H1 (cell line): ENCODE data around the gene MIEF2. TPM values are rescaled to one million over a fixed set of nuclear protein-coding genes. Genes with fewer than 3 reads are reported as not detected.

Experiments
- CTCF ChIA-PET: fragments of 300-600 bp; sonication (Branson Sonifier 250); formaldehyde crosslinking; loops from one replicate; lab custom pipeline; 2021; ENCODE audit not compliant: partially characterized antibody; lab: Charles Lee
- POLR2A ChIA-PET: fragments of 300-600 bp; sonication (Branson Sonifier 250); formaldehyde crosslinking; loops from one replicate; lab custom pipeline; 2021; ENCODE audit warnings: inconsistent platforms; ENCODE audit not compliant: partially characterized antibody; lab: Charles Lee
- DNase-seq, 2 experiments: peaks; one replicate each; pipeline versions ENCODE4 v3.0.0 to v3.0.0-alpha.2; 2010 to 2022; ENCODE audit warnings: low spot score in 2 of 2, low read depth in 1 of 2, mixed read lengths in 1 of 2
- FAIRE-seq: peaks from 2 replicates; lab custom pipeline; 2011; peaks lifted over from hg19 to GRCh38; lab: Jason Lieb, UNC
- H2AFZ ChIP-seq: 2 replicates; pipeline ENCODE4 v1.8.1; 2012; ENCODE audit warnings: low read length, inconsistent platforms
- H2AK5ac ChIP-seq: 2 replicates; pipeline ENCODE4 v1.6.1; 2013; ENCODE audit warnings: low read depth, low read length
- H2BK120ac ChIP-seq: replicated peaks from 2 replicates; pipeline ENCODE3; 2013; ENCODE audit warnings: low read depth, low read length, inconsistent platforms
- H2BK12ac ChIP-seq: 2 replicates; pipeline ENCODE4 v1.6.1; 2013; ENCODE audit warnings: low read depth, low read length
- H2BK15ac ChIP-seq: 2 replicates; pipeline ENCODE4 v1.6.1; 2013; ENCODE audit warnings: low read length
- H2BK20ac ChIP-seq: 2 replicates; pipeline ENCODE4 v1.6.1; 2013; ENCODE audit warnings: low read length
- H2BK5ac ChIP-seq: 2 replicates; pipeline ENCODE4 v1.6.1; 2013; ENCODE audit warnings: low read depth, low read length
- H3K14ac ChIP-seq: 2 replicates; pipeline ENCODE4 v1.6.1; 2013; ENCODE audit warnings: inconsistent platforms; ENCODE audit not compliant: insufficient read length
- H3K18ac ChIP-seq: 2 replicates; pipeline ENCODE4 v1.6.1; 2013; ENCODE audit warnings: low read length; ENCODE audit errors: extremely low read depth
- H3K23ac ChIP-seq: 2 replicates; pipeline ENCODE4 v1.6.1; 2013; ENCODE audit warnings: inconsistent platforms; ENCODE audit not compliant: insufficient read length
- H3K23me2 ChIP-seq: 2 replicates; pipeline ENCODE4 v1.6.1; 2013; ENCODE audit warnings: low read depth, low read length
- H3K27ac ChIP-seq: 2 replicates; pipeline ENCODE4 v1.6.1; 2011; ENCODE audit warnings: low read depth, low read length, inconsistent platforms
- H3K27me3 ChIP-seq, 4 experiments: replicated peaks in 1 of 4; 1 replicate in 1 of 4; 2 replicates in 3 of 4; pipeline versions ENCODE4 v1.6.1 to v1.8.1; 2011 to 2013; ENCODE audit warnings: low read length in 3 of 4, mild to moderate bottlenecking in 3 of 4, inconsistent platforms in 2 of 4, mixed read lengths in 2 of 4, moderate library complexity in 1 of 4; ENCODE audit not compliant: control insufficient read depth in 3 of 4, insufficient read depth in 3 of 4; ENCODE audit errors: extremely low read depth in 1 of 4
- H3K36me3 ChIP-seq, 4 experiments: 2 replicates each; pipeline versions ENCODE4 v1.6.1 to v1.8.1; 2011 to 2013; ENCODE audit warnings: mild to moderate bottlenecking in 4 of 4, low read length in 3 of 4, moderate library complexity in 2 of 4, control low read depth in 1 of 4, inconsistent platforms in 1 of 4; ENCODE audit not compliant: insufficient read depth in 4 of 4, control insufficient read depth in 2 of 4
- H3K4ac ChIP-seq: replicated peaks from 2 replicates; pipeline ENCODE3; 2013; ENCODE audit warnings: low read length, low read depth, mixed read lengths, inconsistent platforms; ENCODE audit not compliant: insufficient read length
- H3K4me1 ChIP-seq, 4 experiments: replicated peaks in 1 of 4; 1 replicate in 1 of 4; 2 replicates in 3 of 4; pipeline versions ENCODE4 v1.6.1 to v1.8.1; 2011 to 2013; ENCODE audit warnings: low read length in 3 of 4, inconsistent platforms in 2 of 4, mixed read lengths in 1 of 4; ENCODE audit not compliant: insufficient read depth in 4 of 4, control insufficient read depth in 3 of 4
- H3K4me2 ChIP-seq, 2 experiments: 2 replicates each; pipeline versions ENCODE4 v1.6.1 to v1.8.1; 2011 to 2013; ENCODE audit warnings: low read depth in 2 of 2, low read length in 2 of 2, control low read depth in 1 of 2, inconsistent platforms in 1 of 2, mild to moderate bottlenecking in 1 of 2; ENCODE audit not compliant: insufficient read depth in 1 of 2
- H3K4me3 ChIP-seq, 4 experiments: fragments of 200-600, 300-600 bp in 1 of 4; sonication (generic), shearing (Covaris generic), sonication (Bioruptor Twin) in 1 of 4; 2 replicates each; pipeline versions ENCODE4 v1.5.1 to v1.8.1; 2011 to 2016; ENCODE audit warnings: low read length in 4 of 4, low read depth in 3 of 4, control low read depth in 2 of 4, inconsistent platforms in 2 of 4, mild to moderate bottlenecking in 2 of 4, mixed read lengths in 1 of 4, moderate library complexity in 1 of 4; ENCODE audit not compliant: insufficient read depth in 2 of 4; ENCODE audit errors: extremely low read depth in 1 of 4
- H3K56ac ChIP-seq: replicated peaks from 2 replicates; pipeline ENCODE3; 2013; ENCODE audit warnings: low read depth, mild to moderate bottlenecking, mixed read lengths, low read length, inconsistent platforms; ENCODE audit not compliant: insufficient read length
- H3K79me1 ChIP-seq: 2 replicates; pipeline ENCODE4 v1.6.1; 2013; ENCODE audit warnings: low read depth, low read length, control low read depth
- H3K79me2 ChIP-seq, 2 experiments: 2 replicates each; pipeline versions ENCODE4 v1.6.1 to v1.8.1; 2012 to 2013; ENCODE audit warnings: low read length in 2 of 2, mild to moderate bottlenecking in 2 of 2, inconsistent platforms in 1 of 2; ENCODE audit not compliant: insufficient read depth in 2 of 2, control insufficient read depth in 1 of 2
- H3K9ac ChIP-seq, 4 experiments: replicated peaks in 1 of 4; 1 replicate in 1 of 4; 2 replicates in 3 of 4; pipeline versions ENCODE4 v1.6.1 to v1.8.1; 2011 to 2013; ENCODE audit warnings: low read depth in 3 of 4, low read length in 3 of 4, control low read depth in 2 of 4, mild to moderate bottlenecking in 2 of 4, moderate library complexity in 2 of 4, inconsistent platforms in 1 of 4; ENCODE audit errors: extremely low read depth in 1 of 4
- H3K9me3 ChIP-seq, 2 experiments: 2 replicates each; pipeline versions ENCODE4 v1.6.1 to v1.8.1; 2012 to 2013; ENCODE audit warnings: mild to moderate bottlenecking in 2 of 2, moderate library complexity in 2 of 2, control low read depth in 1 of 2, inconsistent platforms in 1 of 2, low read depth in 1 of 2, low read length in 1 of 2, mixed read lengths in 1 of 2; ENCODE audit not compliant: insufficient read depth in 2 of 2
- H4K20me1 ChIP-seq, 2 experiments: replicated peaks in 1 of 2; 2 replicates each; pipeline versions ENCODE3 to v1.8.1; 2011 to 2013; ENCODE audit warnings: inconsistent platforms in 2 of 2, low read length in 2 of 2, mild to moderate bottlenecking in 1 of 2; ENCODE audit not compliant: insufficient read depth in 2 of 2, control insufficient read depth in 1 of 2
- H4K5ac ChIP-seq: 2 replicates; pipeline ENCODE4 v1.6.1; 2013; ENCODE audit warnings: low read length, low read depth, mixed read lengths, inconsistent platforms; ENCODE audit not compliant: insufficient read length
- H4K8ac ChIP-seq: 2 replicates; pipeline ENCODE4 v1.8.0; 2013; ENCODE audit warnings: mild to moderate bottlenecking, moderate library complexity, low read length, inconsistent platforms; ENCODE audit not compliant: insufficient read depth; ENCODE audit errors: extremely low read depth
- H4K91ac ChIP-seq: replicated peaks from 2 replicates; pipeline ENCODE3; 2013; ENCODE audit warnings: low read length, mixed read lengths, inconsistent platforms; ENCODE audit not compliant: insufficient read length
- ASH2L ChIP-seq: fragments of 200-600, 300-600 bp; sonication (generic); IDR thresholded peaks from one replicate; pipeline ENCODE4 v1.7.1; 2017; ENCODE audit warnings: low read length
- BRCA1 ChIP-seq: IDR thresholded peaks from 2 replicates; pipeline ENCODE4 v1.6.1; 2012; ENCODE audit warnings: low read depth, low read length, improper control_type of control experiment
- MAFK ChIP-seq: IDR thresholded peaks from 2 replicates; pipeline ENCODE4 v1.6.1; 2012; ENCODE audit warnings: low read depth, mild to moderate bottlenecking, improper control_type of control experiment, low read length
- NRF1 ChIP-seq: IDR thresholded peaks from 2 replicates; pipeline ENCODE4 v1.6.1; 2011; ENCODE audit warnings: mild to moderate bottlenecking, low read depth, low read length, improper control_type of control experiment
- RXRA ChIP-seq: IDR thresholded peaks from 2 replicates; pipeline ENCODE4 v1.6.1; 2011; ENCODE audit warnings: low read depth, mild to moderate bottlenecking, low read length, moderate library complexity; ENCODE audit not compliant: insufficient read depth
- SAP30 ChIP-seq: fragments of 300-600 bp; sonication (generic); IDR thresholded peaks from 2 replicates; pipeline ENCODE4 v1.7.1; 2012; ENCODE audit warnings: low read length, moderate library complexity, mild to moderate bottlenecking, inconsistent platforms; ENCODE audit not compliant: insufficient read depth, insufficient replicate concordance
- SUZ12 ChIP-seq: fragments of 200-600 bp; sonication (generic); IDR thresholded peaks from 2 replicates; pipeline ENCODE4 v1.6.1; 2012; ENCODE audit warnings: mild to moderate bottlenecking, inconsistent platforms, low read length, moderate library complexity, mixed read lengths
- TCF12 ChIP-seq: IDR thresholded peaks from 2 replicates; pipeline ENCODE4 v1.6.1; 2011; ENCODE audit warnings: low read depth, mild to moderate bottlenecking, low read length
- YY1 ChIP-seq: IDR thresholded peaks from 2 replicates; pipeline ENCODE4 v1.6.1; 2011; ENCODE audit warnings: low read depth, mild to moderate bottlenecking, low read length
- WGBS, 2 experiments: shearing (Covaris generic) in 1 of 2; methylation state at CpG; one replicate each; pipeline versions ENCODE4 v1.1.6 to v1.1.7; 2013 to 2015; ENCODE audit warnings: low lambda C conversion rate in 2 of 2, mixed read lengths in 2 of 2, inconsistent platforms in 1 of 2, low coverage in 1 of 2, missing lambda C conversion rate in 1 of 2; ENCODE audit not compliant: insufficient replicate concordance in 2 of 2, insufficient coverage in 1 of 2, insufficient read length in 1 of 2; ENCODE audit errors: extremely low coverage in 1 of 2, missing lambda C conversion rate in 1 of 2; 5-methylcytosine and 5-hydroxymethylcytosine counted together
- polyA plus RNA-seq, 7 experiments: library from polyadenylated mRNA; depleted of rRNA in 3 of 7; stranded (reverse) in 5 of 7; unstranded in 2 of 7; fragments of >200 nt in 5 of 7; fragments of 200-250 nt in 2 of 7; gene quantifications; 1 replicate in 5 of 7; 2 replicates in 1 of 7; 4 replicates in 1 of 7; pipeline versions ENCODE4 v1.2.1 to v1.2.3, GENCODE V29; 2011 to 2013; ENCODE audit warnings: missing spikeins in 2 of 7, mixed read lengths in 2 of 7
- total RNA-seq: library from RNA; stranded (reverse); fragmentation: NEBNext Ultra II Directional; extraction: Animal tissue kit (Norgen Biotek cat#: 25700); gene quantifications from 2 replicates; pipeline ENCODE4 v1.2.1, GENCODE V29; 2021
- TF ChIP-seq, protein P1 (sequence below): IDR thresholded peaks from 2 replicates; pipeline ENCODE4 v1.6.1; 2011; ENCODE audit warnings: low read depth, mild to moderate bottlenecking, low read length; ENCODE audit not compliant: insufficient read depth
- TF ChIP-seq, protein P2 (sequence below): IDR thresholded peaks from 2 replicates; pipeline ENCODE4 v1.6.1; 2012; ENCODE audit warnings: low read length, inconsistent platforms

Gene MIEF2
- total and polyA plus RNA-seq, 2 of the 8 experiments (the other 6 are each of a cell fraction or from before 2014, with no cell fraction given): 9.9 to 24.9 TPM

DNA sequence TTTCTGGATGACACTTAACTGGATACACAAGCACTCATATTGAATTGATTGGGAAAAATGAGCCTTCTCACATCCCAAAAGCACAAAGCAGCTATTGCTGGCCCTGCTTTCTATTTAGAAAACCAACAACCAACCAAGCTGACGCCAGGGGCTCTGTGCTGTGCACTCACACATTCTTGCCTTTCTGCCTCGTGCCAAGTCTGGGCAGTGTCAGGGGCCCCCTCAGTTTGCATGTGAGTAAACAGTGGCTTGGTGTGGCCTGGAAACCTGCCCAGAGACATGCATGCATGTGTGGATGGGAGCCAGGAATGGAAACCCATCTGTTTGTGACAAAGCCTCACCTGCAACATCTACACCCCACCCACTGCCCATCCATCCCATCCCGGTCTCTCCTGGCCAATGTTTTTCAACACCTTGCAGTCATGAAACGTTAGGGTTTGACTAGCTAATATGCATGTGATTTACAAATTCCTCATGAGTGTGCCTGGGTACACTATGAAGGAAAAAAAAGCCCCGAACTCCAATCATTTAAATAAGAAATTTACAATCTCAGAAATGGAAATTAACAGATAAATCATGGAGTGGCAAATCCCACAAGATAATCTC, 20.4 kb downstream of the MIEF2 start:
- POLR2A ChIA-PET: interaction anchor here (0.6 to 1.6 kb wide), 4 partner anchors 9 to 54 kb away, joined by 3 to 5 read pairs (median 4); no protein-coding TSS in a partner anchor
- Histone ChIP-seq H2BK15ac (no peak overlapping the region), H3K4me1 (no peaks in the 10 kb centered on the region), H3K9me3 (no peaks in the 10 kb centered on the region), H3K4me2 (no peak overlapping the region), H2BK5ac (no peak overlapping the region), H4K91ac (no peak overlapping the region), H2AK5ac (no peak overlapping the region), H3K79me2 (no peaks in the 10 kb centered on the region), H3K4ac (no peak overlapping the region), H3K23ac (no peak overlapping the region), H2AFZ (no peak overlapping the region), H4K20me1 (peaks cover 3 to 14% of the 10 kb centered on the region in 2 experiments), H3K27ac (no peak overlapping the region), H4K8ac (no peak overlapping the region), H3K4me3 (no peak overlapping the region), H3K18ac (no peak overlapping the region), H2BK12ac (no peak overlapping the region), H3K9ac (no peak overlapping the region), H2BK20ac (no peak overlapping the region), H3K14ac (no peak overlapping the region), H3K79me1 (no peaks in the 10 kb centered on the region), H3K36me3 (peaks cover 44 to 91% (median 72%) of the 10 kb centered on the region in 4 experiments), H2BK120ac (no peak overlapping the region), H4K5ac (no peak overlapping the region), H3K56ac (no peak overlapping the region), H3K23me2 (no peaks in the 10 kb centered on the region), H3K27me3 (no peaks in the 10 kb centered on the region)
- no peak for DNase-seq
- WGBS, 2 experiments: 93% methylated on average over 5 of the region's 5 CpGs; no CpG with 5 or more reads in 1 of the 2 experiments
- FAIRE-seq: no peak
- CTCF ChIA-PET: interaction anchor here (1.2 to 2.2 kb wide), 4 partner anchors 10 to 27 kb away, joined by 3 to 8 read pairs (median 4); no protein-coding TSS in a partner anchor
- TF ChIP-seq, protein P1, sequence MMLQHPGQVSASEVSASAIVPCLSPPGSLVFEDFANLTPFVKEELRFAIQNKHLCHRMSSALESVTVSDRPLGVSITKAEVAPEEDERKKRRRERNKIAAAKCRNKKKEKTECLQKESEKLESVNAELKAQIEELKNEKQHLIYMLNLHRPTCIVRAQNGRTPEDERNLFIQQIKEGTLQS: no peak
- no peak for TF ChIP-seq SAP30
- no peak for TF ChIP-seq TCF12
- no peak for TF ChIP-seq MAFK
- TF ChIP-seq RXRA: no peak
- no peak for TF ChIP-seq NRF1
- no peak for TF ChIP-seq SUZ12
- TF ChIP-seq YY1: no peak
- TF ChIP-seq, protein P2, sequence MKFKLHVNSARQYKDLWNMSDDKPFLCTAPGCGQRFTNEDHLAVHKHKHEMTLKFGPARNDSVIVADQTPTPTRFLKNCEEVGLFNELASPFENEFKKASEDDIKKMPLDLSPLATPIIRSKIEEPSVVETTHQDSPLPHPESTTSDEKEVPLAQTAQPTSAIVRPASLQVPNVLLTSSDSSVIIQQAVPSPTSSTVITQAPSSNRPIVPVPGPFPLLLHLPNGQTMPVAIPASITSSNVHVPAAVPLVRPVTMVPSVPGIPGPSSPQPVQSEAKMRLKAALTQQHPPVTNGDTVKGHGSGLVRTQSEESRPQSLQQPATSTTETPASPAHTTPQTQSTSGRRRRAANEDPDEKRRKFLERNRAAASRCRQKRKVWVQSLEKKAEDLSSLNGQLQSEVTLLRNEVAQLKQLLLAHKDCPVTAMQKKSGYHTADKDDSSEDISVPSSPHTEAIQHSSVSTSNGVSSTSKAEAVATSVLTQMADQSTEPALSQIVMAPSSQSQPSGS: no peak
- no peak for TF ChIP-seq BRCA1
- no peak for TF ChIP-seq ASH2L
